IPS DF 6.9 (cell line): Measurements from ENCODE around the gene BCL3.
"Not testable (repeated sequence)": the region's sequence is repeated elsewhere in the genome, so short reads cannot be mapped to it uniquely, and the experiment has no call there.

ENCODE experiments used
- DNase-seq: peaks from one replicate; pipeline ENCODE4 v3.0.0-alpha.2; 2013; ENCODE audit warnings: low read depth, low spot score
- H3K27ac ChIP-seq: one replicate; pipeline ENCODE4 v1.5.1; 2013; ENCODE audit warnings: low read length, control low read depth
- H3K27me3 ChIP-seq: 2 replicates; pipeline ENCODE4 v1.6.1; 2013; ENCODE audit warnings: mild to moderate bottlenecking, low read length; ENCODE audit not compliant: control insufficient read depth, insufficient read depth
- H3K36me3 ChIP-seq: 2 replicates; pipeline ENCODE4 v1.6.1; 2013; ENCODE audit warnings: low read length; ENCODE audit not compliant: control insufficient read depth, insufficient read depth
- H3K4me1 ChIP-seq: 2 replicates; pipeline ENCODE4 v1.6.1; 2013; ENCODE audit warnings: low read length; ENCODE audit not compliant: control insufficient read depth, insufficient read depth
- H3K4me3 ChIP-seq: 2 replicates; pipeline ENCODE4 v1.5.1; 2013; ENCODE audit warnings: mild to moderate bottlenecking, low read length
- H3K9me3 ChIP-seq: 2 replicates; pipeline ENCODE4 v1.6.1; 2013; ENCODE audit warnings: low read length, inconsistent platforms; ENCODE audit not compliant: control insufficient read depth, insufficient read depth
- WGBS: extraction: QIAGEN DNeasy Blood & Tissue Kit; methylation state at CpG from one replicate; pipeline ENCODE4 v1.1.7; 2013; ENCODE audit warnings: mixed read lengths, missing lambda C conversion rate; ENCODE audit not compliant: insufficient read length, insufficient coverage; 5-methylcytosine and 5-hydroxymethylcytosine counted together

The BCL3 gene

GRCh38 chr19:44757735-44758505 is 9.4 kb downstream of the BCL3 start:
- no peak overlapping the region for H3K27ac ChIP-seq

GRCh38 chr19:44758596-44758995 is 10.1 kb downstream of the BCL3 start:
- Histone ChIP-seq H3K27me3 (peaks cover 27% of the 10 kb centered on the region), H3K4me1 (peaks cover 5% of the 10 kb centered on the region; the same call in 1 of the 2 replicates), H3K9me3 (no peaks in the 10 kb centered on the region), H3K36me3 (no peaks in the 10 kb centered on the region), H3K4me3 (peak overlapping the region; percentile 43; the same call in 1 of the 2 replicates), H3K27ac (no peak overlapping the region)
- no CpG with 5 or more reads among the region's 9 CpGs for WGBS
- no peak for DNase-seq

More at GRCh38 chr19:44757735-44758505, 9.4 kb downstream of the BCL3 start:
- H3K27me3 ChIP-seq: peaks cover 27% of the 10 kb centered on the region
- DNase-seq: no peak
- peaks cover 6% of the 10 kb centered on the region; the same call in 1 of the 2 replicates for H3K4me1 ChIP-seq
- peak overlapping the region; percentile 43; the same call in 1 of the 2 replicates for H3K4me3 ChIP-seq
- no CpG with 5 or more reads among the region's 68 CpGs for WGBS
- H3K36me3 ChIP-seq: no peaks in the 10 kb centered on the region
- no peaks in the 10 kb centered on the region for H3K9me3 ChIP-seq

- Histone ChIP-seq H3K27ac (no peak overlapping the region), H3K4me3 (no peak overlapping the region), H3K4me1 (peaks cover 5% of the 10 kb centered on the region; the same call in 1 of the 2 replicates), H3K36me3 (no peaks in the 10 kb centered on the region), H3K27me3 (peaks cover 27% of the 10 kb centered on the region), H3K9me3 (no peaks in the 10 kb centered on the region)
- WGBS: no CpG with 5 or more reads among the region's 10 CpGs
- no peak for DNase-seq
Measured at GRCh38 chr19:44759083-44759804, 10.7 kb downstream of the BCL3 start.

GRCh38 chr19:44762038-44762437 is 13.5 kb downstream of the BCL3 start:
- H3K4me3 ChIP-seq: no peak overlapping the region
- WGBS: no CpG with 5 or more reads among the region's 8 CpGs
- peaks cover 5% of the 10 kb centered on the region; the same call in 1 of the 2 replicates for H3K27me3 ChIP-seq
- H3K27ac ChIP-seq: no peak overlapping the region
- no peaks in the 10 kb centered on the region for H3K9me3 ChIP-seq
- no peak for DNase-seq
- 0 out of 2 replicates have a peak, but pooled peaks cover 1% of the 10 kb centered on the region for H3K4me1 ChIP-seq
- no peaks in the 10 kb centered on the region for H3K36me3 ChIP-seq

- Histone ChIP-seq H3K4me1 (no peaks in the 10 kb centered on the region), H3K27me3 (no peaks in the 10 kb centered on the region), H3K4me3 (no peak overlapping the region), H3K36me3 (no peaks in the 10 kb centered on the region), H3K27ac (no peak overlapping the region), H3K9me3 (no peaks in the 10 kb centered on the region)
- no peak for DNase-seq
- WGBS: no CpG with 5 or more reads among the region's 22 CpGs
Measured at GRCh38 chr19:44765033-44765948, 16.8 kb downstream of the BCL3 start.

GRCh38 chr19:44765949-44766335 is 17.4 kb downstream of the BCL3 start:
- Histone ChIP-seq H3K4me3 (no peak overlapping the region), H3K9me3 (no peaks in the 10 kb centered on the region), H3K4me1 (no peaks in the 10 kb centered on the region), H3K27me3 (no peaks in the 10 kb centered on the region), H3K36me3 (no peaks in the 10 kb centered on the region), H3K27ac (no peak overlapping the region)
- no peak for DNase-seq
- WGBS: no CpG with 5 or more reads among the region's 3 CpGs

- no peak for DNase-seq
- Histone ChIP-seq H3K27ac (no peak overlapping the region), H3K27me3 (no peaks in the 10 kb centered on the region), H3K9me3 (no peaks in the 10 kb centered on the region), H3K4me1 (no peaks in the 10 kb centered on the region), H3K4me3 (no peak overlapping the region), H3K36me3 (no peaks in the 10 kb centered on the region)
- no CpG with 5 or more reads among the region's 11 CpGs for WGBS
Measured at GRCh38 chr19:44767295-44768180, 19.0 kb downstream of the BCL3 start.

GRCh38 chr19:44770550-44771257 is 22.2 kb downstream of the BCL3 start:
- Histone ChIP-seq H3K27ac (no peak overlapping the region), H3K4me1 (no peaks in the 10 kb centered on the region), H3K36me3 (no peaks in the 10 kb centered on the region), H3K4me3 (no peak overlapping the region), H3K9me3 (no peaks in the 10 kb centered on the region), H3K27me3 (no peaks in the 10 kb centered on the region)
- WGBS: no CpG with 5 or more reads among the region's 15 CpGs
- no peak for DNase-seq

- WGBS: no CpG with 5 or more reads among the region's 18 CpGs
- H3K4me3 ChIP-seq, H3K9me3 ChIP-seq, H3K4me1 ChIP-seq, DNase-seq, H3K27ac ChIP-seq, H3K36me3 ChIP-seq, H3K27me3 ChIP-seq: not testable (repeated sequence)
Measured at GRCh38 chr19:44772144-44772543, 23.6 kb downstream of the BCL3 start.
